H1 (cell line): Measurements from ENCODE around the gene ADAM30. TPM values are rescaled to one million over a fixed set of nuclear protein-coding genes. Genes with fewer than 3 reads are reported as not detected.

Source experiments
- CTCF ChIA-PET: fragments of 300-600 bp; sonication (Branson Sonifier 250); formaldehyde crosslinking; loops from one replicate; lab custom pipeline; 2021; ENCODE audit not compliant: partially characterized antibody; lab: Charles Lee
- POLR2A ChIA-PET: fragments of 300-600 bp; sonication (Branson Sonifier 250); formaldehyde crosslinking; loops from one replicate; lab custom pipeline; 2021; ENCODE audit warnings: inconsistent platforms; ENCODE audit not compliant: partially characterized antibody; lab: Charles Lee
- DNase-seq, 2 experiments: peaks; one replicate each; pipeline versions ENCODE4 v3.0.0 to v3.0.0-alpha.2; 2010 to 2022; ENCODE audit warnings: low spot score in 2 of 2, low read depth in 1 of 2, mixed read lengths in 1 of 2
- FAIRE-seq: peaks from 2 replicates; lab custom pipeline; 2011; peaks lifted over from hg19 to GRCh38; lab: Jason Lieb, UNC
- H2AFZ ChIP-seq: 2 replicates; pipeline ENCODE4 v1.8.1; 2012; ENCODE audit warnings: low read length, inconsistent platforms
- H2AK5ac ChIP-seq: 2 replicates; pipeline ENCODE4 v1.6.1; 2013; ENCODE audit warnings: low read depth, low read length
- H2BK120ac ChIP-seq: replicated peaks from 2 replicates; pipeline ENCODE3; 2013; ENCODE audit warnings: low read depth, low read length, inconsistent platforms
- H2BK12ac ChIP-seq: 2 replicates; pipeline ENCODE4 v1.6.1; 2013; ENCODE audit warnings: low read depth, low read length
- H2BK15ac ChIP-seq: 2 replicates; pipeline ENCODE4 v1.6.1; 2013; ENCODE audit warnings: low read length
- H2BK20ac ChIP-seq: 2 replicates; pipeline ENCODE4 v1.6.1; 2013; ENCODE audit warnings: low read length
- H2BK5ac ChIP-seq: 2 replicates; pipeline ENCODE4 v1.6.1; 2013; ENCODE audit warnings: low read depth, low read length
- H3K14ac ChIP-seq: 2 replicates; pipeline ENCODE4 v1.6.1; 2013; ENCODE audit warnings: inconsistent platforms; ENCODE audit not compliant: insufficient read length
- H3K18ac ChIP-seq: 2 replicates; pipeline ENCODE4 v1.6.1; 2013; ENCODE audit warnings: low read length; ENCODE audit errors: extremely low read depth
- H3K23ac ChIP-seq: 2 replicates; pipeline ENCODE4 v1.6.1; 2013; ENCODE audit warnings: inconsistent platforms; ENCODE audit not compliant: insufficient read length
- H3K23me2 ChIP-seq: 2 replicates; pipeline ENCODE4 v1.6.1; 2013; ENCODE audit warnings: low read depth, low read length
- H3K27ac ChIP-seq: 2 replicates; pipeline ENCODE4 v1.6.1; 2011; ENCODE audit warnings: low read depth, low read length, inconsistent platforms
- H3K27me3 ChIP-seq, 4 experiments: replicated peaks in 1 of 4; 1 replicate in 1 of 4; 2 replicates in 3 of 4; pipeline versions ENCODE4 v1.6.1 to v1.8.1; 2011 to 2013; ENCODE audit warnings: low read length in 3 of 4, mild to moderate bottlenecking in 3 of 4, inconsistent platforms in 2 of 4, mixed read lengths in 2 of 4, moderate library complexity in 1 of 4; ENCODE audit not compliant: control insufficient read depth in 3 of 4, insufficient read depth in 3 of 4; ENCODE audit errors: extremely low read depth in 1 of 4
- H3K36me3 ChIP-seq, 4 experiments: 2 replicates each; pipeline versions ENCODE4 v1.6.1 to v1.8.1; 2011 to 2013; ENCODE audit warnings: mild to moderate bottlenecking in 4 of 4, low read length in 3 of 4, moderate library complexity in 2 of 4, control low read depth in 1 of 4, inconsistent platforms in 1 of 4; ENCODE audit not compliant: insufficient read depth in 4 of 4, control insufficient read depth in 2 of 4
- H3K4ac ChIP-seq: replicated peaks from 2 replicates; pipeline ENCODE3; 2013; ENCODE audit warnings: low read length, low read depth, mixed read lengths, inconsistent platforms; ENCODE audit not compliant: insufficient read length
- H3K4me1 ChIP-seq, 4 experiments: replicated peaks in 1 of 4; 1 replicate in 1 of 4; 2 replicates in 3 of 4; pipeline versions ENCODE4 v1.6.1 to v1.8.1; 2011 to 2013; ENCODE audit warnings: low read length in 3 of 4, inconsistent platforms in 2 of 4, mixed read lengths in 1 of 4; ENCODE audit not compliant: insufficient read depth in 4 of 4, control insufficient read depth in 3 of 4
- H3K4me2 ChIP-seq, 2 experiments: 2 replicates each; pipeline versions ENCODE4 v1.6.1 to v1.8.1; 2011 to 2013; ENCODE audit warnings: low read depth in 2 of 2, low read length in 2 of 2, control low read depth in 1 of 2, inconsistent platforms in 1 of 2, mild to moderate bottlenecking in 1 of 2; ENCODE audit not compliant: insufficient read depth in 1 of 2
- H3K4me3 ChIP-seq, 4 experiments: fragments of 200-600, 300-600 bp in 1 of 4; sonication (generic), shearing (Covaris generic), sonication (Bioruptor Twin) in 1 of 4; 2 replicates each; pipeline versions ENCODE4 v1.5.1 to v1.8.1; 2011 to 2016; ENCODE audit warnings: low read length in 4 of 4, low read depth in 3 of 4, control low read depth in 2 of 4, inconsistent platforms in 2 of 4, mild to moderate bottlenecking in 2 of 4, mixed read lengths in 1 of 4, moderate library complexity in 1 of 4; ENCODE audit not compliant: insufficient read depth in 2 of 4; ENCODE audit errors: extremely low read depth in 1 of 4
- H3K56ac ChIP-seq: replicated peaks from 2 replicates; pipeline ENCODE3; 2013; ENCODE audit warnings: low read depth, mild to moderate bottlenecking, mixed read lengths, low read length, inconsistent platforms; ENCODE audit not compliant: insufficient read length
- H3K79me1 ChIP-seq: 2 replicates; pipeline ENCODE4 v1.6.1; 2013; ENCODE audit warnings: low read depth, low read length, control low read depth
- H3K79me2 ChIP-seq, 2 experiments: 2 replicates each; pipeline versions ENCODE4 v1.6.1 to v1.8.1; 2012 to 2013; ENCODE audit warnings: low read length in 2 of 2, mild to moderate bottlenecking in 2 of 2, inconsistent platforms in 1 of 2; ENCODE audit not compliant: insufficient read depth in 2 of 2, control insufficient read depth in 1 of 2
- H3K9ac ChIP-seq, 4 experiments: replicated peaks in 1 of 4; 1 replicate in 1 of 4; 2 replicates in 3 of 4; pipeline versions ENCODE4 v1.6.1 to v1.8.1; 2011 to 2013; ENCODE audit warnings: low read depth in 3 of 4, low read length in 3 of 4, control low read depth in 2 of 4, mild to moderate bottlenecking in 2 of 4, moderate library complexity in 2 of 4, inconsistent platforms in 1 of 4; ENCODE audit errors: extremely low read depth in 1 of 4
- H3K9me3 ChIP-seq, 2 experiments: 2 replicates each; pipeline versions ENCODE4 v1.6.1 to v1.8.1; 2012 to 2013; ENCODE audit warnings: mild to moderate bottlenecking in 2 of 2, moderate library complexity in 2 of 2, control low read depth in 1 of 2, inconsistent platforms in 1 of 2, low read depth in 1 of 2, low read length in 1 of 2, mixed read lengths in 1 of 2; ENCODE audit not compliant: insufficient read depth in 2 of 2
- H4K20me1 ChIP-seq, 2 experiments: replicated peaks in 1 of 2; 2 replicates each; pipeline versions ENCODE3 to v1.8.1; 2011 to 2013; ENCODE audit warnings: inconsistent platforms in 2 of 2, low read length in 2 of 2, mild to moderate bottlenecking in 1 of 2; ENCODE audit not compliant: insufficient read depth in 2 of 2, control insufficient read depth in 1 of 2
- H4K5ac ChIP-seq: 2 replicates; pipeline ENCODE4 v1.6.1; 2013; ENCODE audit warnings: low read length, low read depth, mixed read lengths, inconsistent platforms; ENCODE audit not compliant: insufficient read length
- H4K8ac ChIP-seq: 2 replicates; pipeline ENCODE4 v1.8.0; 2013; ENCODE audit warnings: mild to moderate bottlenecking, moderate library complexity, low read length, inconsistent platforms; ENCODE audit not compliant: insufficient read depth; ENCODE audit errors: extremely low read depth
- H4K91ac ChIP-seq: replicated peaks from 2 replicates; pipeline ENCODE3; 2013; ENCODE audit warnings: low read length, mixed read lengths, inconsistent platforms; ENCODE audit not compliant: insufficient read length
- BACH1 ChIP-seq: IDR thresholded peaks from 2 replicates; pipeline ENCODE4 v1.6.1; 2012; ENCODE audit warnings: low read length, improper control_type of control experiment
- E2F6 ChIP-seq: IDR thresholded peaks from 2 replicates; pipeline ENCODE4 v1.6.1; 2012; ENCODE audit warnings: inconsistent platforms
- GABPA ChIP-seq: IDR thresholded peaks from 2 replicates; pipeline ENCODE4 v1.6.1; 2011; ENCODE audit warnings: mild to moderate bottlenecking, low read length, moderate library complexity, borderline replicate concordance; ENCODE audit not compliant: insufficient read depth
- HDAC2 ChIP-seq, 2 experiments: fragments of 300-600 bp in 1 of 2; sonication (generic) in 1 of 2; IDR thresholded peaks; 2 replicates each; pipeline ENCODE4 v1.6.1; 2011 to 2012; ENCODE audit warnings: low read depth in 2 of 2, low read length in 2 of 2, mild to moderate bottlenecking in 2 of 2, moderate library complexity in 2 of 2, borderline replicate concordance in 1 of 2, inconsistent platforms in 1 of 2
- KDM1A ChIP-seq: fragments of 200-600, 300-600 bp; sonication (generic); IDR thresholded peaks from 2 replicates; pipeline ENCODE4 v1.7.1; 2016; ENCODE audit warnings: mild to moderate bottlenecking, low read length, borderline replicate concordance
- MAX ChIP-seq: IDR thresholded peaks from 2 replicates; pipeline ENCODE4 v1.6.1; 2012; ENCODE audit warnings: inconsistent platforms
- POLR2AphosphoS5 ChIP-seq: IDR thresholded peaks from 2 replicates; pipeline ENCODE4 v1.6.1; 2011; ENCODE audit warnings: low read depth, low read length
- SAP30 ChIP-seq: fragments of 300-600 bp; sonication (generic); IDR thresholded peaks from 2 replicates; pipeline ENCODE4 v1.7.1; 2012; ENCODE audit warnings: low read length, moderate library complexity, mild to moderate bottlenecking, inconsistent platforms; ENCODE audit not compliant: insufficient read depth, insufficient replicate concordance
- SRF ChIP-seq: IDR thresholded peaks from 2 replicates; pipeline ENCODE4 v1.6.1; 2011; ENCODE audit warnings: mild to moderate bottlenecking, low read depth, low read length, moderate library complexity
- TAF1 ChIP-seq: IDR thresholded peaks from 2 replicates; pipeline ENCODE4 v1.6.1; 2011; ENCODE audit warnings: mild to moderate bottlenecking, low read depth, low read length
- TBP ChIP-seq: IDR thresholded peaks from 2 replicates; pipeline ENCODE4 v1.6.1; 2011; ENCODE audit warnings: low read depth, low read length, improper control_type of control experiment
- WGBS, 2 experiments: shearing (Covaris generic) in 1 of 2; methylation state at CpG; one replicate each; pipeline versions ENCODE4 v1.1.6 to v1.1.7; 2013 to 2015; ENCODE audit warnings: low lambda C conversion rate in 2 of 2, mixed read lengths in 2 of 2, inconsistent platforms in 1 of 2, low coverage in 1 of 2, missing lambda C conversion rate in 1 of 2; ENCODE audit not compliant: insufficient replicate concordance in 2 of 2, insufficient coverage in 1 of 2, insufficient read length in 1 of 2; ENCODE audit errors: extremely low coverage in 1 of 2, missing lambda C conversion rate in 1 of 2; 5-methylcytosine and 5-hydroxymethylcytosine counted together
- polyA plus RNA-seq, 7 experiments: library from polyadenylated mRNA; depleted of rRNA in 3 of 7; stranded (reverse) in 5 of 7; unstranded in 2 of 7; fragments of >200 nt in 5 of 7; fragments of 200-250 nt in 2 of 7; gene quantifications; 1 replicate in 5 of 7; 2 replicates in 1 of 7; 4 replicates in 1 of 7; pipeline versions ENCODE4 v1.2.1 to v1.2.3, GENCODE V29; 2011 to 2013; ENCODE audit warnings: missing spikeins in 2 of 7, mixed read lengths in 2 of 7
- total RNA-seq: library from RNA; stranded (reverse); fragmentation: NEBNext Ultra II Directional; extraction: Animal tissue kit (Norgen Biotek cat#: 25700); gene quantifications from 2 replicates; pipeline ENCODE4 v1.2.1, GENCODE V29; 2021

The ADAM30 gene
- total and polyA plus RNA-seq, 2 of the 8 experiments (the other 6 are each of a cell fraction or from before 2014, with no cell fraction given), result not detected

GRCh38 chr1:119879510-119880434 is 16.5 kb downstream of the ADAM30 start:
- ChIA-PET CTCF (interaction anchor here (1.0 to 1.8 kb wide), 3 partner anchors 10 to 108 kb away, joined by 3 to 6 read pairs (median 3); no protein-coding TSS in a partner anchor), POLR2A (no interaction called here)
- H4K5ac ChIP-seq, result no peak overlapping the region
- H3K27me3 ChIP-seq, result no peaks in the 10 kb centered on the region
- H3K4me2 ChIP-seq, result no peak overlapping the region
- H3K36me3 ChIP-seq, result no peaks in the 10 kb centered on the region
- H3K18ac ChIP-seq, result no peak overlapping the region
- H4K20me1 ChIP-seq, result no peaks in the 10 kb centered on the region
- H4K8ac ChIP-seq, result no peak overlapping the region
- H2BK12ac ChIP-seq, result no peak overlapping the region
- FAIRE-seq, result no peak
- no peak overlapping the region for H3K56ac ChIP-seq
- no peaks in the 10 kb centered on the region for H3K79me1 ChIP-seq
- H3K23ac ChIP-seq, result no peak overlapping the region
- H3K23me2 ChIP-seq, result peaks cover 2% of the 10 kb centered on the region; the same call in 1 of the 2 replicates
- no peak overlapping the region for H2BK5ac ChIP-seq
- H3K9ac ChIP-seq, result no peak overlapping the region
- H4K91ac ChIP-seq, result no peak overlapping the region
- no peak overlapping the region for H2BK120ac ChIP-seq
- no peak for DNase-seq
- H3K79me2 ChIP-seq, result no peaks in the 10 kb centered on the region
- no peaks in the 10 kb centered on the region for H3K4me1 ChIP-seq
- H2BK20ac ChIP-seq, result no peak overlapping the region
- H3K4me3 ChIP-seq, result no peak overlapping the region
- no peak overlapping the region for H3K27ac ChIP-seq
- no peak overlapping the region for H2BK15ac ChIP-seq
- no peak overlapping the region for H2AFZ ChIP-seq
- 86% methylated on average over 12 of the region's 12 CpGs; no CpG with 5 or more reads in 1 of the 2 experiments for WGBS, 2 experiments
- no peak overlapping the region for H3K14ac ChIP-seq
- H3K9me3 ChIP-seq, result no peaks in the 10 kb centered on the region
- H2AK5ac ChIP-seq, result no peak overlapping the region
- H3K4ac ChIP-seq, result no peak overlapping the region
- TF ChIP-seq GABPA, result no peak
- TF ChIP-seq E2F6, result no peak
- no peak for TF ChIP-seq SAP30
- no peak for TF ChIP-seq KDM1A
- no peak for TF ChIP-seq POLR2AphosphoS5
- TF ChIP-seq HDAC2 (IDR thresholded peaks at IDR 0.05; ENCODE audit: borderline replicate concordance in 1 of 2, low read depth in 2 of 2, low read length in 2 of 2), result no peak
- TF ChIP-seq BACH1, result no peak
- no peak for TF ChIP-seq TAF1
- no peak for TF ChIP-seq SRF
- TF ChIP-seq MAX, result no peak
- TF ChIP-seq TBP, result no peak
